K562 (cell line): ENCODE data around the gene UBR7. TPM values are rescaled to one million over a fixed set of nuclear protein-coding genes. Genes with fewer than 3 reads are reported as not detected.
"Not testable (repeated sequence)": the region's sequence is repeated elsewhere in the genome, so short reads cannot be mapped to it uniquely, and the experiment has no call there.

Source experiments
- ATAC-seq: fragments of 200-7000 bp; cut with Tn5 transposase; 3 replicates; pipeline ENCODE4 v1.9.1; 2020; ENCODE audit warnings: moderate library complexity
- BruUV-seq: library from RNA; stranded (reverse); fragments of 400-500 nt; replicated peaks from 2 replicates; lab custom pipeline; 2021; lab: Mats Ljungman, UMichigan
- CTCF ChIA-PET: fragments of 300-600 bp; formaldehyde crosslinking; extraction: SDS; loops from one replicate; lab custom pipeline; 2021; ENCODE audit warnings: low intra/inter-chr PET ratio; lab: Yijun Ruan, JAX
- POLR2A ChIA-PET: fragments of 300-600, 350-650 bp; sonication (Branson Sonifier 250); formaldehyde crosslinking; extraction: SDS; loops from one replicate; lab custom pipeline; 2021; ENCODE audit warnings: antibody characterized with exemption, inconsistent platforms; lab: Yijun Ruan, JAX
- DNase-seq, 4 experiments: peaks; one replicate each; pipeline versions ENCODE4 v3.0.0 to v3.0.0-alpha.2; 2011 to 2018; ENCODE audit warnings: low spot score in 3 of 4, mixed read lengths in 3 of 4; ENCODE audit errors: extremely low read depth in 1 of 4
- FAIRE-seq: peaks from 2 replicates; lab custom pipeline; 2011; peaks lifted over from hg19 to GRCh38; lab: Jason Lieb, UNC
- H2AFZ ChIP-seq: 2 replicates; pipeline ENCODE4 v1.6.0; 2011; ENCODE audit warnings: low read depth, low read length, control low read depth, inconsistent platforms
- H3K27ac ChIP-seq: fragments of 200-600 bp; 3 replicates; pipeline ENCODE4 v1.8.0; 2011; ENCODE audit warnings: low read depth, mild to moderate bottlenecking, control low read depth, inconsistent platforms, low read length, moderate library complexity, mixed read lengths; ENCODE audit errors: extremely low read depth
- H3K27me3 ChIP-seq, 2 experiments: fragments of 300-600 bp in 1 of 2; 2 replicates in 1 of 2; 3 replicates in 1 of 2; pipeline versions ENCODE4 v1.6.0 to v1.8.0; 2011; ENCODE audit warnings: inconsistent platforms in 2 of 2, low read length in 2 of 2, mild to moderate bottlenecking in 1 of 2, mixed read lengths in 1 of 2, moderate library complexity in 1 of 2; ENCODE audit not compliant: control insufficient read depth in 2 of 2, insufficient read depth in 2 of 2
- H3K36me3 ChIP-seq: fragments of 300-600 bp; 3 replicates; pipeline ENCODE4 v1.8.0; 2011; ENCODE audit warnings: mild to moderate bottlenecking, low read length, inconsistent platforms; ENCODE audit not compliant: control insufficient read depth, insufficient read depth
- H3K4me1 ChIP-seq, 2 experiments: fragments of 200-600 bp in 1 of 2; replicated peaks in 1 of 2; 2 replicates in 1 of 2; 3 replicates in 1 of 2; pipeline versions ENCODE4 v1.5.1 to v1.8.0; 2011; ENCODE audit warnings: inconsistent platforms in 2 of 2, low read length in 2 of 2, mild to moderate bottlenecking in 1 of 2, mixed read lengths in 1 of 2, moderate library complexity in 1 of 2; ENCODE audit not compliant: control insufficient read depth in 2 of 2, insufficient read depth in 2 of 2
- H3K4me2 ChIP-seq: 2 replicates; pipeline ENCODE4 v1.6.1; 2011; ENCODE audit warnings: low read length, control low read depth, inconsistent platforms, mixed read lengths; ENCODE audit not compliant: insufficient read depth
- H3K4me3 ChIP-seq: fragments of 200-600 bp; sonication (generic), shearing (Covaris generic); 2 replicates; pipeline ENCODE4 v1.5.1; 2016; ENCODE audit warnings: control low read depth, inconsistent platforms
- H3K79me2 ChIP-seq: fragments of 200-600 bp; 3 replicates; pipeline ENCODE4 v1.8.0; 2011; ENCODE audit warnings: low read length, inconsistent platforms; ENCODE audit not compliant: control insufficient read depth, insufficient read depth
- H3K9ac ChIP-seq, 2 experiments: 2 replicates each; pipeline versions ENCODE4 v1.6.0 to v1.6.1; 2011; ENCODE audit warnings: low read depth in 2 of 2, low read length in 2 of 2, control low read depth in 1 of 2, inconsistent platforms in 1 of 2, mild to moderate bottlenecking in 1 of 2, mixed read lengths in 1 of 2; ENCODE audit not compliant: insufficient read depth in 1 of 2
- H3K9me1 ChIP-seq: one replicate; pipeline ENCODE4 v1.6.0; 2011; ENCODE audit warnings: inconsistent platforms, mild to moderate bottlenecking, low read length, moderate library complexity; ENCODE audit not compliant: control insufficient read depth, insufficient read depth
- H3K9me3 ChIP-seq: replicated peaks from 2 replicates; pipeline ENCODE4 v1.5.1; 2011; ENCODE audit warnings: low read depth, low read length, inconsistent platforms; ENCODE audit not compliant: control insufficient read depth, insufficient read depth
- H4K20me1 ChIP-seq: replicated peaks from 2 replicates; pipeline ENCODE4 v1.6.1; 2011; ENCODE audit warnings: low read length, inconsistent platforms, mixed read lengths; ENCODE audit not compliant: control insufficient read depth, insufficient read depth
- ATF3 ChIP-seq, 2 experiments: fragments of 450-650 bp in 1 of 2; sonication (generic) in 1 of 2; formaldehyde crosslinking in 1 of 2; IDR thresholded peaks in 1 of 2; conservative IDR thresholded peaks in 1 of 2; 2 replicates each; pipeline versions ENCODE4 v1.6.1 to v1.8.1; 2016 to 2023; ENCODE audit warnings: mild to moderate bottlenecking in 2 of 2, moderate library complexity in 2 of 2, inconsistent platforms in 1 of 2, missing genetic modification reagents in 1 of 2
- CEBPG ChIP-seq, 3 experiments: fragments of 200-800 bp in 1 of 3; sonication (Bioruptor generic) in 1 of 3; sonication (generic) in 1 of 3; formaldehyde crosslinking in 1 of 3; IDR thresholded peaks in 2 of 3; conservative IDR thresholded peaks in 1 of 3; 2 replicates each; pipeline versions ENCODE4 v1.6.1 to v1.8.0; 2016 to 2022; ENCODE audit warnings: missing compliant biosample characterization in 2 of 3, missing genetic modification characterization in 2 of 3, mild to moderate bottlenecking in 1 of 3, missing genetic modification reagents in 1 of 3
- NFYB ChIP-seq: IDR thresholded peaks from 2 replicates; pipeline ENCODE4 v1.6.1; 2011; ENCODE audit warnings: mild to moderate bottlenecking, moderate library complexity; ENCODE audit not compliant: insufficient read length; ENCODE audit errors: extremely low read depth
- WGBS: fragments of 100-300 bp; shearing (Covaris generic); methylation state at CpG from one replicate; pipeline ENCODE4 v1.1.6; 2016; ENCODE audit warnings: low coverage, mixed read lengths; ENCODE audit not compliant: insufficient coverage; ENCODE audit errors: missing lambda C conversion rate; 5-methylcytosine and 5-hydroxymethylcytosine counted together
- in situ Hi-C: fragments of 300-500 bp; cut with MboI; formaldehyde crosslinking; loops from 4 replicates; pipeline ENCODE4 v1.15.0; 2018; ENCODE audit warnings: inconsistent platforms, mixed read lengths
- intact Hi-C: fragments of 100-400 bp; cut with micrococcal nuclease; formaldehyde crosslinking; loops from 2 replicates; pipeline ENCODE4 v1.14.2; 2022
- polyA plus RNA-seq, 8 experiments: library from polyadenylated mRNA; depleted of rRNA in 4 of 8; stranded (reverse) in 5 of 8; unstranded in 3 of 8; fragments of >200 nt; fragmentation: Nextera tagmentation in 2 of 8; fragmentation: Illumina TruSeq in 1 of 8; extraction: Ambion mirVana in 2 of 8; extraction: Trizol in 1 of 8; gene quantifications; 2 replicates each; pipeline versions ENCODE4 v1.2.1 to v1.2.3, GENCODE V29; 2011 to 2014; ENCODE audit warnings: inconsistent platforms in 1 of 8, missing spikeins in 1 of 8
- total RNA-seq, 7 experiments: library from RNA; depleted of rRNA in 6 of 7; stranded (reverse); fragments of >200 nt in 6 of 7; fragmentation: Illumina TruSeq in 2 of 7; extraction: Trizol in 2 of 7; gene quantifications; 2 replicates each; pipeline versions ENCODE4 v1.2.1 to v1.2.3, GENCODE V29; 2011 to 2021; ENCODE audit warnings: low replicate concordance in 1 of 7

UBR7 gene
- total and polyA plus RNA-seq, 9 of the 15 experiments (the other 6 are each of a cell fraction or from before 2014, with no cell fraction given), result 12.5 to 63.0 (median 34.4) TPM

GRCh38 chr14:93168610-93169009 is 38.4 kb upstream of the UBR7 start:
- BruUV-seq; in situ Hi-C loops; H3K27me3 ChIP-seq; H3K9me3 ChIP-seq; H3K4me3 ChIP-seq; H3K9me1 ChIP-seq; FAIRE-seq; DNase-seq; H3K79me2 ChIP-seq; H3K9ac ChIP-seq; H3K27ac ChIP-seq; H3K36me3 ChIP-seq; H3K4me2 ChIP-seq; H4K20me1 ChIP-seq; intact Hi-C loops; CTCF ChIA-PET; ATAC-seq; H3K4me1 ChIP-seq; H2AFZ ChIP-seq; TF ChIP-seq CEBPG (tag; conservative IDR thresholded peaks at IDR 0.05 in 1 of 2, IDR thresholded peaks at IDR 0.05 in 1 of 2); ATF3 (CRISPR knock-in tag; conservative IDR thresholded peaks at IDR 0.05): not testable (repeated sequence)
- POLR2A ChIA-PET, result interaction anchor here (0.6 to 1.3 kb wide), 2 partner anchors 15 to 101 kb away, joined by 3 to 5 read pairs; no protein-coding TSS in a partner anchor
- 100% methylated on average over 3 of the region's 9 CpGs for WGBS
- TF ChIP-seq CEBPG (CRISPR knock-in tag; IDR thresholded peaks at IDR 0.05) (peak; percentile 18; the same call in 1 of the 2 replicates), ATF3 (IDR thresholded peaks at IDR 0.05) (peak; percentile 29; the same call in 1 of the 2 replicates)

GRCh38 chr14:93169619-93170018 is 37.4 kb upstream of the UBR7 start:
- H3K27me3 ChIP-seq, H3K27ac ChIP-seq, H2AFZ ChIP-seq, intact Hi-C loops, H3K9me3 ChIP-seq, H3K79me2 ChIP-seq, FAIRE-seq, DNase-seq, H3K4me3 ChIP-seq, H4K20me1 ChIP-seq: not testable (repeated sequence)
- WGBS, result 43% methylated on average over 1 of the region's 6 CpGs
- TF ChIP-seq NFYB, result peak; percentile 37
- TF ChIP-seq, all 486 proteins: peak for 1; not testable (repeated sequence) for 485
- H3K4me1 ChIP-seq, ATAC-seq, H3K9ac ChIP-seq, H3K4me2 ChIP-seq, H3K36me3 ChIP-seq, CTCF ChIA-PET, in situ Hi-C loops, BruUV-seq, H3K9me1 ChIP-seq: not testable (repeated sequence)
- POLR2A ChIA-PET, result interaction anchor here (1.3 kb wide), 1 partner anchor 14 kb away, joined by 5 read pairs; no protein-coding TSS in a partner anchor

GRCh38 chr14:93170141-93170540 is 36.9 kb upstream of the UBR7 start:
- intact Hi-C loops, H3K4me2 ChIP-seq, H3K9me3 ChIP-seq, H3K36me3 ChIP-seq, DNase-seq, H3K9ac ChIP-seq, H2AFZ ChIP-seq, H3K79me2 ChIP-seq, H3K4me1 ChIP-seq, ATAC-seq, POLR2A ChIA-PET, CTCF ChIA-PET, H3K27me3 ChIP-seq, H4K20me1 ChIP-seq, BruUV-seq, in situ Hi-C loops, H3K9me1 ChIP-seq, H3K4me3 ChIP-seq, FAIRE-seq, H3K27ac ChIP-seq: not testable (repeated sequence)
- WGBS, result 96% methylated on average over 4 of the region's 20 CpGs
